Fibroblast of skin of left quadriceps (primary cell): ENCODE data around the gene KMT5B.

Experiments
- DNase-seq, 2 experiments: peaks; one replicate each; pipeline ENCODE4 v3.0.0-alpha.2; 2013; ENCODE audit warnings: low read depth in 2 of 2

KMT5B gene

GRCh38 chr11:68146010-68146540 is 67.0 kb downstream of the KMT5B start:
- no peak for DNase-seq

GRCh38 chr11:68145120-68145866 is 67.8 kb downstream of the KMT5B start:
- DNase-seq: no peak

GRCh38 chr11:68143310-68143689 is 69.8 kb downstream of the KMT5B start:
- DNase-seq: no peak

GRCh38 chr11:68142441-68143309 is 70.4 kb downstream of the KMT5B start:
- no peak for DNase-seq

- no peak for DNase-seq
Measured at GRCh38 chr11:68142028-68142412, 71.1 kb downstream of the KMT5B start.

GRCh38 chr11:68141246-68142027 is 71.7 kb downstream of the KMT5B start:
- DNase-seq: no peak

GRCh38 chr11:68140496-68141245 is 72.4 kb downstream of the KMT5B start:
- no peak for DNase-seq

GRCh38 chr11:68138237-68138636 is 74.9 kb downstream of the KMT5B start:
- no peak for DNase-seq

- no peak for DNase-seq
Measured at GRCh38 chr11:68137833-68138232, 75.3 kb downstream of the KMT5B start.

- DNase-seq: no peak
Measured at GRCh38 chr11:68136866-68137265, 76.2 kb downstream of the KMT5B start.

- no peak for DNase-seq
Measured at GRCh38 chr11:68135161-68135560, 77.9 kb downstream of the KMT5B start.

- no peak for DNase-seq
Measured at GRCh38 chr11:68133761-68134160, 79.3 kb downstream of the KMT5B start.

- no peak for DNase-seq
Measured at GRCh38 chr11:68130121-68130520, 83.0 kb downstream of the KMT5B start.

GRCh38 chr11:68128682-68129327 is 84.3 kb downstream of the KMT5B start:
- peak; percentile 38 to 47 for DNase-seq

- peak; percentile 62 to 65 for DNase-seq
Measured at GRCh38 chr11:68127714-68128681, 85.1 kb downstream of the KMT5B start.

GRCh38 chr11:68125164-68125563 is 87.9 kb downstream of the KMT5B start:
- DNase-seq: no peak

GRCh38 chr11:68122936-68123539 is 90.1 kb downstream of the KMT5B start:
- DNase-seq: no peak

GRCh38 chr11:68121067-68121899 is 91.8 kb downstream of the KMT5B start, which contains the start of gene CHKA:
Gene CHKA, minus strand, starts transcription at chr11:68121388. Its CDS starts 211 bp downstream, at chr11:68121177.
- DNase-seq: peak; percentile 77 to 81
